HL-60 (cell line): ENCODE measurements around the gene TGM2.

Experiments
- DNase-seq, 2 experiments: peaks; one replicate each; pipeline ENCODE4 v3.0.0-alpha.2; 2010 to 2020; ENCODE audit warnings: low read depth in 1 of 2, low spot score in 1 of 2
- H3K27ac ChIP-seq: fragments of 250-450 bp; sonication (Bioruptor Pico); replicated peaks from 2 replicates; pipeline ENCODE4 v1.5.1; 2020; ENCODE audit warnings: mild to moderate bottlenecking, moderate library complexity
- H3K27me3 ChIP-seq: fragments of 250-450 bp; sonication (Bioruptor Pico); 2 replicates; pipeline ENCODE4 v1.5.1; 2021; ENCODE audit warnings: mild to moderate bottlenecking, moderate library complexity; ENCODE audit not compliant: insufficient read depth, poor library complexity, severe bottlenecking
- H3K4me3 ChIP-seq: replicated peaks from 2 replicates; pipeline ENCODE4 v1.5.1; 2011; ENCODE audit warnings: mild to moderate bottlenecking, control low read depth, low read length; ENCODE audit not compliant: insufficient read depth
- CTCF ChIP-seq: IDR thresholded peaks from one replicate; pipeline ENCODE4 v1.5.1; 2011; ENCODE audit warnings: low read length, control low read depth, inconsistent platforms; ENCODE audit not compliant: insufficient read depth
- GABPA ChIP-seq: IDR thresholded peaks from 2 replicates; pipeline ENCODE4 v1.6.1; 2012; ENCODE audit warnings: low read depth
- POLR2AphosphoS5 ChIP-seq: IDR thresholded peaks from 2 replicates; pipeline ENCODE4 v1.6.1; 2012; ENCODE audit warnings: low read depth
- REST ChIP-seq: IDR thresholded peaks from 2 replicates; pipeline ENCODE4 v1.6.1; 2012; ENCODE audit warnings: low read depth; ENCODE audit not compliant: insufficient replicate concordance
- SPI1 ChIP-seq: IDR thresholded peaks from 2 replicates; pipeline ENCODE4 v1.6.1; 2012; ENCODE audit warnings: low read depth, mild to moderate bottlenecking, borderline replicate concordance

Gene TGM2

GRCh38 chr20:38209736-38210405, 44.8 kb upstream of the TGM2 start:
- Histone ChIP-seq H3K27ac (no peak overlapping the region), H3K27me3 (no peaks in the 10 kb centered on the region), H3K4me3 (no peak overlapping the region)
- no peak for TF ChIP-seq SPI1
- TF ChIP-seq CTCF = no peak
- TF ChIP-seq REST = no peak
- no peak for TF ChIP-seq POLR2AphosphoS5
- TF ChIP-seq GABPA = no peak
- DNase-seq = no peak

GRCh38 chr20:38209054-38209675, 44.1 kb upstream of the TGM2 start:
- DNase-seq = no peak
- H3K27ac ChIP-seq = no peak overlapping the region
- no peak overlapping the region for H3K4me3 ChIP-seq
- H3K27me3 ChIP-seq = no peaks in the 10 kb centered on the region
- TF ChIP-seq REST (no peak), GABPA (no peak), CTCF (no peak), POLR2AphosphoS5 (no peak), SPI1 (no peak)

GRCh38 chr20:38208523-38208922, 43.5 kb upstream of the TGM2 start:
- Histone ChIP-seq H3K27me3 (no peaks in the 10 kb centered on the region), H3K4me3 (no peak overlapping the region), H3K27ac (no peak overlapping the region)
- TF ChIP-seq GABPA (no peak), CTCF (no peak), REST (no peak), POLR2AphosphoS5 (no peak), SPI1 (no peak)
- no peak for DNase-seq
